H1 (cell line): ENCODE data around the gene TRAF3. TPM values are rescaled to one million over a fixed set of nuclear protein-coding genes. Genes with fewer than 3 reads are reported as not detected.

Experiments
- CTCF ChIA-PET: fragments of 300-600 bp; sonication (Branson Sonifier 250); formaldehyde crosslinking; loops from one replicate; lab custom pipeline; 2021; ENCODE audit not compliant: partially characterized antibody; lab: Charles Lee
- POLR2A ChIA-PET: fragments of 300-600 bp; sonication (Branson Sonifier 250); formaldehyde crosslinking; loops from one replicate; lab custom pipeline; 2021; ENCODE audit warnings: inconsistent platforms; ENCODE audit not compliant: partially characterized antibody; lab: Charles Lee
- DNase-seq, 2 experiments: peaks; one replicate each; pipeline versions ENCODE4 v3.0.0 to v3.0.0-alpha.2; 2010 to 2022; ENCODE audit warnings: low spot score in 2 of 2, low read depth in 1 of 2, mixed read lengths in 1 of 2
- FAIRE-seq: peaks from 2 replicates; lab custom pipeline; 2011; peaks lifted over from hg19 to GRCh38; lab: Jason Lieb, UNC
- H2AFZ ChIP-seq: 2 replicates; pipeline ENCODE4 v1.8.1; 2012; ENCODE audit warnings: low read length, inconsistent platforms
- H2AK5ac ChIP-seq: 2 replicates; pipeline ENCODE4 v1.6.1; 2013; ENCODE audit warnings: low read depth, low read length
- H2BK120ac ChIP-seq: replicated peaks from 2 replicates; pipeline ENCODE3; 2013; ENCODE audit warnings: low read depth, low read length, inconsistent platforms
- H2BK12ac ChIP-seq: 2 replicates; pipeline ENCODE4 v1.6.1; 2013; ENCODE audit warnings: low read depth, low read length
- H2BK15ac ChIP-seq: 2 replicates; pipeline ENCODE4 v1.6.1; 2013; ENCODE audit warnings: low read length
- H2BK20ac ChIP-seq: 2 replicates; pipeline ENCODE4 v1.6.1; 2013; ENCODE audit warnings: low read length
- H2BK5ac ChIP-seq: 2 replicates; pipeline ENCODE4 v1.6.1; 2013; ENCODE audit warnings: low read depth, low read length
- H3K14ac ChIP-seq: 2 replicates; pipeline ENCODE4 v1.6.1; 2013; ENCODE audit warnings: inconsistent platforms; ENCODE audit not compliant: insufficient read length
- H3K18ac ChIP-seq: 2 replicates; pipeline ENCODE4 v1.6.1; 2013; ENCODE audit warnings: low read length; ENCODE audit errors: extremely low read depth
- H3K23ac ChIP-seq: 2 replicates; pipeline ENCODE4 v1.6.1; 2013; ENCODE audit warnings: inconsistent platforms; ENCODE audit not compliant: insufficient read length
- H3K23me2 ChIP-seq: 2 replicates; pipeline ENCODE4 v1.6.1; 2013; ENCODE audit warnings: low read depth, low read length
- H3K27ac ChIP-seq: 2 replicates; pipeline ENCODE4 v1.6.1; 2011; ENCODE audit warnings: low read depth, low read length, inconsistent platforms
- H3K27me3 ChIP-seq, 4 experiments: replicated peaks in 1 of 4; 1 replicate in 1 of 4; 2 replicates in 3 of 4; pipeline versions ENCODE4 v1.6.1 to v1.8.1; 2011 to 2013; ENCODE audit warnings: low read length in 3 of 4, mild to moderate bottlenecking in 3 of 4, inconsistent platforms in 2 of 4, mixed read lengths in 2 of 4, moderate library complexity in 1 of 4; ENCODE audit not compliant: control insufficient read depth in 3 of 4, insufficient read depth in 3 of 4; ENCODE audit errors: extremely low read depth in 1 of 4
- H3K36me3 ChIP-seq, 4 experiments: 2 replicates each; pipeline versions ENCODE4 v1.6.1 to v1.8.1; 2011 to 2013; ENCODE audit warnings: mild to moderate bottlenecking in 4 of 4, low read length in 3 of 4, moderate library complexity in 2 of 4, control low read depth in 1 of 4, inconsistent platforms in 1 of 4; ENCODE audit not compliant: insufficient read depth in 4 of 4, control insufficient read depth in 2 of 4
- H3K4ac ChIP-seq: replicated peaks from 2 replicates; pipeline ENCODE3; 2013; ENCODE audit warnings: low read length, low read depth, mixed read lengths, inconsistent platforms; ENCODE audit not compliant: insufficient read length
- H3K4me1 ChIP-seq, 4 experiments: replicated peaks in 1 of 4; 1 replicate in 1 of 4; 2 replicates in 3 of 4; pipeline versions ENCODE4 v1.6.1 to v1.8.1; 2011 to 2013; ENCODE audit warnings: low read length in 3 of 4, inconsistent platforms in 2 of 4, mixed read lengths in 1 of 4; ENCODE audit not compliant: insufficient read depth in 4 of 4, control insufficient read depth in 3 of 4
- H3K4me2 ChIP-seq, 2 experiments: 2 replicates each; pipeline versions ENCODE4 v1.6.1 to v1.8.1; 2011 to 2013; ENCODE audit warnings: low read depth in 2 of 2, low read length in 2 of 2, control low read depth in 1 of 2, inconsistent platforms in 1 of 2, mild to moderate bottlenecking in 1 of 2; ENCODE audit not compliant: insufficient read depth in 1 of 2
- H3K4me3 ChIP-seq, 4 experiments: fragments of 200-600, 300-600 bp in 1 of 4; sonication (generic), shearing (Covaris generic), sonication (Bioruptor Twin) in 1 of 4; 2 replicates each; pipeline versions ENCODE4 v1.5.1 to v1.8.1; 2011 to 2016; ENCODE audit warnings: low read length in 4 of 4, low read depth in 3 of 4, control low read depth in 2 of 4, inconsistent platforms in 2 of 4, mild to moderate bottlenecking in 2 of 4, mixed read lengths in 1 of 4, moderate library complexity in 1 of 4; ENCODE audit not compliant: insufficient read depth in 2 of 4; ENCODE audit errors: extremely low read depth in 1 of 4
- H3K56ac ChIP-seq: replicated peaks from 2 replicates; pipeline ENCODE3; 2013; ENCODE audit warnings: low read depth, mild to moderate bottlenecking, mixed read lengths, low read length, inconsistent platforms; ENCODE audit not compliant: insufficient read length
- H3K79me1 ChIP-seq: 2 replicates; pipeline ENCODE4 v1.6.1; 2013; ENCODE audit warnings: low read depth, low read length, control low read depth
- H3K79me2 ChIP-seq, 2 experiments: 2 replicates each; pipeline versions ENCODE4 v1.6.1 to v1.8.1; 2012 to 2013; ENCODE audit warnings: low read length in 2 of 2, mild to moderate bottlenecking in 2 of 2, inconsistent platforms in 1 of 2; ENCODE audit not compliant: insufficient read depth in 2 of 2, control insufficient read depth in 1 of 2
- H3K9ac ChIP-seq, 4 experiments: replicated peaks in 1 of 4; 1 replicate in 1 of 4; 2 replicates in 3 of 4; pipeline versions ENCODE4 v1.6.1 to v1.8.1; 2011 to 2013; ENCODE audit warnings: low read depth in 3 of 4, low read length in 3 of 4, control low read depth in 2 of 4, mild to moderate bottlenecking in 2 of 4, moderate library complexity in 2 of 4, inconsistent platforms in 1 of 4; ENCODE audit errors: extremely low read depth in 1 of 4
- H3K9me3 ChIP-seq, 2 experiments: 2 replicates each; pipeline versions ENCODE4 v1.6.1 to v1.8.1; 2012 to 2013; ENCODE audit warnings: mild to moderate bottlenecking in 2 of 2, moderate library complexity in 2 of 2, control low read depth in 1 of 2, inconsistent platforms in 1 of 2, low read depth in 1 of 2, low read length in 1 of 2, mixed read lengths in 1 of 2; ENCODE audit not compliant: insufficient read depth in 2 of 2
- H4K20me1 ChIP-seq, 2 experiments: replicated peaks in 1 of 2; 2 replicates each; pipeline versions ENCODE3 to v1.8.1; 2011 to 2013; ENCODE audit warnings: inconsistent platforms in 2 of 2, low read length in 2 of 2, mild to moderate bottlenecking in 1 of 2; ENCODE audit not compliant: insufficient read depth in 2 of 2, control insufficient read depth in 1 of 2
- H4K5ac ChIP-seq: 2 replicates; pipeline ENCODE4 v1.6.1; 2013; ENCODE audit warnings: low read length, low read depth, mixed read lengths, inconsistent platforms; ENCODE audit not compliant: insufficient read length
- H4K8ac ChIP-seq: 2 replicates; pipeline ENCODE4 v1.8.0; 2013; ENCODE audit warnings: mild to moderate bottlenecking, moderate library complexity, low read length, inconsistent platforms; ENCODE audit not compliant: insufficient read depth; ENCODE audit errors: extremely low read depth
- H4K91ac ChIP-seq: replicated peaks from 2 replicates; pipeline ENCODE3; 2013; ENCODE audit warnings: low read length, mixed read lengths, inconsistent platforms; ENCODE audit not compliant: insufficient read length
- ASH2L ChIP-seq: fragments of 200-600, 300-600 bp; sonication (generic); IDR thresholded peaks from one replicate; pipeline ENCODE4 v1.7.1; 2017; ENCODE audit warnings: low read length
- ATF2 ChIP-seq: IDR thresholded peaks from 2 replicates; pipeline ENCODE4 v1.6.1; 2012; ENCODE audit warnings: low read length, inconsistent platforms
- CBX8 ChIP-seq: fragments of 300-800, 300-1000 bp; sonication (generic); IDR thresholded peaks from 2 replicates; pipeline ENCODE4 v1.7.1; 2016; ENCODE audit warnings: low read depth, low read length, borderline replicate concordance
- EZH2 ChIP-seq: fragments of 200-600 bp; sonication (generic); IDR thresholded peaks from 2 replicates; pipeline ENCODE4 v1.7.1; 2012; ENCODE audit warnings: low read depth, mild to moderate bottlenecking, moderate library complexity, low read length, inconsistent platforms; ENCODE audit not compliant: severe bottlenecking
- MAFK ChIP-seq: IDR thresholded peaks from 2 replicates; pipeline ENCODE4 v1.6.1; 2012; ENCODE audit warnings: low read depth, mild to moderate bottlenecking, improper control_type of control experiment, low read length
- POLR2AphosphoS5 ChIP-seq: IDR thresholded peaks from 2 replicates; pipeline ENCODE4 v1.6.1; 2011; ENCODE audit warnings: low read depth, low read length
- RBBP5 ChIP-seq: IDR thresholded peaks from 2 replicates; pipeline ENCODE4 v1.7.1; 2012; ENCODE audit warnings: low read depth, mild to moderate bottlenecking, inconsistent platforms, low read length, moderate library complexity, borderline replicate concordance
- SIRT6 ChIP-seq: IDR thresholded peaks from one replicate; pipeline ENCODE4 v1.7.1; 2012; ENCODE audit warnings: low read length, inconsistent platforms
- SIX5 ChIP-seq: IDR thresholded peaks from 2 replicates; pipeline ENCODE4 v1.6.1; 2011; ENCODE audit warnings: mild to moderate bottlenecking, low read depth, low read length
- TBP ChIP-seq: IDR thresholded peaks from 2 replicates; pipeline ENCODE4 v1.6.1; 2011; ENCODE audit warnings: low read depth, low read length, improper control_type of control experiment
- WGBS, 2 experiments: shearing (Covaris generic) in 1 of 2; methylation state at CpG; one replicate each; pipeline versions ENCODE4 v1.1.6 to v1.1.7; 2013 to 2015; ENCODE audit warnings: low lambda C conversion rate in 2 of 2, mixed read lengths in 2 of 2, inconsistent platforms in 1 of 2, low coverage in 1 of 2, missing lambda C conversion rate in 1 of 2; ENCODE audit not compliant: insufficient replicate concordance in 2 of 2, insufficient coverage in 1 of 2, insufficient read length in 1 of 2; ENCODE audit errors: extremely low coverage in 1 of 2, missing lambda C conversion rate in 1 of 2; 5-methylcytosine and 5-hydroxymethylcytosine counted together
- polyA plus RNA-seq, 7 experiments: library from polyadenylated mRNA; depleted of rRNA in 3 of 7; stranded (reverse) in 5 of 7; unstranded in 2 of 7; fragments of >200 nt in 5 of 7; fragments of 200-250 nt in 2 of 7; gene quantifications; 1 replicate in 5 of 7; 2 replicates in 1 of 7; 4 replicates in 1 of 7; pipeline versions ENCODE4 v1.2.1 to v1.2.3, GENCODE V29; 2011 to 2013; ENCODE audit warnings: missing spikeins in 2 of 7, mixed read lengths in 2 of 7
- total RNA-seq: library from RNA; stranded (reverse); fragmentation: NEBNext Ultra II Directional; extraction: Animal tissue kit (Norgen Biotek cat#: 25700); gene quantifications from 2 replicates; pipeline ENCODE4 v1.2.1, GENCODE V29; 2021

TRAF3 gene
- total and polyA plus RNA-seq, 2 of the 8 experiments (the other 6 are each of a cell fraction or from before 2014, with no cell fraction given): 5.8 to 12.1 TPM

- no peak overlapping the region for H2AK5ac ChIP-seq
- no peaks in the 10 kb centered on the region for H3K79me1 ChIP-seq
- peaks cover 5 to 39% (median 25%) of the 10 kb centered on the region in 4 experiments for H3K4me1 ChIP-seq
- WGBS, 2 experiments: 20% methylated on average over 19 of the region's 19 CpGs; no CpG with 5 or more reads in 1 of the 2 experiments
- peak overlapping the region; percentile 88 to 98 for H3K4me2 ChIP-seq
- peaks cover 0 to 12% of the 10 kb centered on the region in 2 experiments for H4K20me1 ChIP-seq
- H3K36me3 ChIP-seq: peaks cover 0 to 6% (median 0%) of the 10 kb centered on the region in 4 experiments; a peak in 1 of 8 replicates
- FAIRE-seq (no peak), DNase-seq (no peak)
- H2BK15ac ChIP-seq: no peak overlapping the region
- no peak overlapping the region for H3K4ac ChIP-seq
- H3K14ac ChIP-seq: no peak overlapping the region
- no peaks in the 10 kb centered on the region for H3K79me2 ChIP-seq
- H3K4me3 ChIP-seq: peak overlapping the region; percentile 72 to 92 (median 78); a peak in 7 of 8 replicates
- H3K18ac ChIP-seq: no peak overlapping the region; the same call in 1 of the 2 replicates
- H3K56ac ChIP-seq: no peak overlapping the region
- no peak overlapping the region for H3K9ac ChIP-seq
- peaks cover 32% of the 10 kb centered on the region; the same call in 1 of the 2 replicates for H3K23me2 ChIP-seq
- H2BK12ac ChIP-seq: no peak overlapping the region
- H3K27ac ChIP-seq: no peak overlapping the region
- no peak overlapping the region for H2BK20ac ChIP-seq
- no peak overlapping the region for H2AFZ ChIP-seq
- no peak overlapping the region for H4K5ac ChIP-seq
- CTCF ChIA-PET: interaction anchor here (0.6 to 1.6 kb wide), 4 partner anchors 10 to 152 kb away, joined by 3 to 5 read pairs (median 3); no protein-coding TSS in a partner anchor
- H3K27me3 ChIP-seq: peaks cover 43 to 92% (median 80%) of the 10 kb centered on the region in 4 experiments
- no peak for TF ChIP-seq ASH2L
- no peak for TF ChIP-seq ATF2
- no peak for TF ChIP-seq RBBP5
- TF ChIP-seq POLR2AphosphoS5: no peak
- no peak for TF ChIP-seq MAFK
- TF ChIP-seq EZH2: no peak
- no peak for TF ChIP-seq TBP
- no peak for TF ChIP-seq CBX8
- no peak for TF ChIP-seq SIRT6
- no peak for TF ChIP-seq SIX5
- TF ChIP-seq, all 59 proteins: peak for 0
- Histone ChIP-seq H2BK5ac (no peak overlapping the region), H3K23ac (no peak overlapping the region), H2BK120ac (no peak overlapping the region), H3K9me3 (no peaks in the 10 kb centered on the region), H4K8ac (0 out of 2 replicates have a peak overlapping the region, but pooled peaks have one; percentile 12), H4K91ac (no peak overlapping the region)
- POLR2A ChIA-PET: interaction anchor here (0.9 to 1.1 kb wide), 2 partner anchors 12 to 203 kb away, joined by 3 to 4 read pairs; no protein-coding TSS in a partner anchor
Measured at GRCh38 chr14:102927346-102927877, 150.2 kb downstream of the TRAF3 start.
